Measurements from ENCODE around the gene ARHGAP23.
A peak's percentile ranks its signal among the peaks of the same experiment; 100 is the strongest.

Gene ARHGAP23

DNA sequence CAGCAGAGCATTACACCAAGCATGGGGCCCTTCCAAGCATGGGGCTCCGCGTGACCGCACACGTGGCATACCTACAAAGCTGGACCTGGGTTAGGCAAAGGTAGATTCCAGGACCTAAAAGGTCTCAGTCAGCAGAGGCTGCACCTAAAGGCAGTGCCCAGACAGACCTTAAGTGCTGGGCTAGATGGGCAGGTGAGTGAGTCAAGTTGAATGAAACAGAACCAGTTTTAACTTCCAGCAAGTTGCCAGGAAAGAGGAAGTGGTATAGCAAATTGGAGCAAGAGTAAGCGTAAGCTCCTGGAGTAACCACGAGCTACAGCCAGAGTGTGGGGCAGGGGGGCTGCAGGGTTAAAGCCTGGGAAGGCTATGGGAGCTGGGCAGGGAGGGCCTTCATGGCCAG, 128.0 kb downstream of the ARHGAP23 start:
- no peak for DNase-seq

DNA sequence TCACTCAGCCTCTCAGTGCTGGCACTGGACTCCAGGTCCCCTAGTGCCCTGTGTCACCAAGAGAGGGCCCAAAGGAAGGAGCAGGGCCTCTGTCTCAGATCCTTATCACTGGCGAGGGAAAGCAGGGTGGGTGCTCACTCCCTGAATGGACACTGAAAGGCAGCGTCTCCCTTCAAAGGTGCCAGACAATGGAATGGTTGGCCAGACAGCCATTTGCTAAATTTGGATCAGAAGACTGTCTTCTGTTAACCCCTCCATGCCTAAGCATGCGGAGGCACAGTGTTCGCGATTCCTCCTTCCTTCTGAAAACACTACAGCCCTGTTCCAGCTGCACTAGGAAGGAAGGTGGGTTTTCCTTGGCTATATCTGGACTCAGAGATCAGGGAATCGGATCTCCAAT, 129.1 kb downstream of the ARHGAP23 start:
- DNase-seq, result no peak

- DNase-seq, result peak; percentile 93 to 96
These were observed 129.8 kb downstream of the ARHGAP23 start for GRCh38 chr17:38557836-38558727.

GRCh38 chr17:38558728-38559050, 130.4 kb downstream of the ARHGAP23 start:
- no peak for DNase-seq

- DNase-seq, result peak; percentile 84 to 92
These were observed 131.0 kb downstream of the ARHGAP23 start for GRCh38 chr17:38559051-38559879.

- peak in 1 of 2 experiments; percentile 33 for DNase-seq
These were observed 131.6 kb downstream of the ARHGAP23 start for GRCh38 chr17:38559880-38560230.

DNA sequence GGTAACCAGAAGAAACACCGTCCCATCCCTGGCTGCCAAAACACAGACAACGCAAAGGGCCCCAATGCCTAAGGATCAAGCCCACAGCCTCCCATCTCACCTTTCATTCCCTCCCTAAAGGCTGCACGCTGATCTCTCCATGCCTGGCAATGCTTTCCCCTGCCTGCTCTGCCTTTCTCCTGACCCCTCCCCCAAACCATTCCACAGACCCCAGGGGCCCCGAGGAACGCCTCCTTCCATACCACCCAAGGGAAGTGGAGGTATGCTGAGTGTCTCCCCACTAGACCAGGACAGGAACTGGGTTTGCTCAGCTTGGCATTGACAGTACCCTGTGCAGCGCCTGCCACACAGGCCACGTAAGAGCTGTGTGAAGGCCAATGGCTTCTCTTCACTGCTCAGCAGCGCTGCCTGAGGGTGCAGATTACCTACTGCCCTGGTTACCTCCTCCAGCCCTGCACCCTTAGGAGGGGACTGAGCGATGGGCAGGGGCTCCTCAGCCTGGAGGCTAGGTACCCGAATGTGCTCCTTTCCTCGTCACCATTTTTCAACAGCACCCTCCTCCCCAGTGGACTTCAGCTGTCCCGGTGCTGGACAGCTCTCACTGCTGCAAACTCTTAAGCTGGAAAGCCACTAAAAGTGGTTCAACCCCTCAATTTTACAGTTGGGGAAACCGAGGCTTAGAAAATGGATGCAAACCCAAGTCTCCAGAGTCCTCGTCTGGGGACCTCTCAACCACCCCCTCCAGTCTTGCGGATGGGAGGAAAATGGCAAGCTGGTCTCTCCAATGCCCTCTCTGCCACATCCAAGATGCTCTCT, 132.4 kb downstream of the ARHGAP23 start:
- DNase-seq, result no peak

- no peak for DNase-seq
These were observed 133.4 kb downstream of the ARHGAP23 start for GRCh38 chr17:38561416-38562214.
